ENCODE results near the gene LRRC23. TPM values are rescaled to one million over a fixed set of nuclear protein-coding genes. Genes with fewer than 3 reads are reported as not detected.

LRRC23 gene
- polyA plus RNA-seq, 1 donor from 2014 or later: 20.5 TPM

- TF ChIP-seq EZH2 (IDR thresholded peaks at IDR 0.05; ENCODE audit: borderline replicate concordance, insufficient read depth, low read length, poor library complexity, severe bottlenecking) (no peak), POLR2AphosphoS5 (IDR thresholded peaks at IDR 0.05) (no peak), RAD21 (conservative IDR thresholded peaks at IDR 0.05) (no peak), MXI1 (conservative IDR thresholded peaks at IDR 0.05; ENCODE audit: poor library complexity, severe bottlenecking) (no peak)
Measured at GRCh38 chr12:6947615-6948014, 43.0 kb downstream of the LRRC23 start (continued).

GRCh38 chr12:6948873-6949594 is 44.4 kb downstream of the LRRC23 start:
- H3K9me3 ChIP-seq (ENCODE audit: low read length): no peaks in the 10 kb centered on the region
- no peak overlapping the region for H3K4me3 ChIP-seq (ENCODE audit: low read length)
- no peaks in the 10 kb centered on the region for H3K27me3 ChIP-seq (ENCODE audit: insufficient read depth, low read depth, low read length)
- no peak overlapping the region for H2AFZ ChIP-seq (ENCODE audit: low read depth, low read length)
- no peaks in the 10 kb centered on the region for H3K36me3 ChIP-seq (ENCODE audit: insufficient read depth, low read length)
- H3K4me2 ChIP-seq (ENCODE audit: low read length): no peak overlapping the region
- H3K9ac ChIP-seq (ENCODE audit: low read length): no peak overlapping the region
- no peaks in the 10 kb centered on the region for H3F3A ChIP-seq (ENCODE audit: insufficient read depth, low read length, poor library complexity, severe bottlenecking)
- no peaks in the 10 kb centered on the region for H4K20me1 ChIP-seq (ENCODE audit: insufficient read depth)
- H3K9me2 ChIP-seq (ENCODE audit: insufficient read depth, low read length): no peaks in the 10 kb centered on the region
- H3K27ac ChIP-seq (ENCODE audit: low read length): no peak overlapping the region
- H3K79me2 ChIP-seq (replicated peaks; ENCODE audit: insufficient read depth, low read length): no peaks in the 10 kb centered on the region
- TF ChIP-seq TAF1 (IDR thresholded peaks at IDR 0.05; ENCODE audit: low read depth) (no peak), SMC3 (conservative IDR thresholded peaks at IDR 0.05; ENCODE audit: poor library complexity) (no peak), CTCF (IDR thresholded peaks at IDR 0.05; ENCODE audit: poor library complexity, severe bottlenecking) (no peak), EZH2 (IDR thresholded peaks at IDR 0.05; ENCODE audit: borderline replicate concordance, insufficient read depth, low read length, poor library complexity, severe bottlenecking) (no peak), RAD21 (conservative IDR thresholded peaks at IDR 0.05) (no peak), REST (IDR thresholded peaks at IDR 0.05; ENCODE audit: borderline replicate concordance) (no peak), MXI1 (conservative IDR thresholded peaks at IDR 0.05; ENCODE audit: poor library complexity, severe bottlenecking) (no peak), EP300 (conservative IDR thresholded peaks at IDR 0.05; ENCODE audit: poor library complexity, severe bottlenecking) (no peak), POLR2AphosphoS5 (IDR thresholded peaks at IDR 0.05) (no peak)

- Histone ChIP-seq H3K27me3 (ENCODE audit: insufficient read depth, low read depth, low read length) (no peaks in the 10 kb centered on the region), H2AFZ (ENCODE audit: low read depth, low read length) (no peak overlapping the region), H3F3A (ENCODE audit: insufficient read depth, low read length, poor library complexity, severe bottlenecking) (no peaks in the 10 kb centered on the region), H3K79me2 (replicated peaks; ENCODE audit: insufficient read depth, low read length) (no peaks in the 10 kb centered on the region), H4K20me1 (ENCODE audit: insufficient read depth) (no peaks in the 10 kb centered on the region), H3K27ac (ENCODE audit: low read length) (no peak overlapping the region), H3K36me3 (ENCODE audit: insufficient read depth, low read length) (no peaks in the 10 kb centered on the region), H3K9ac (ENCODE audit: low read length) (no peak overlapping the region), H3K9me2 (ENCODE audit: insufficient read depth, low read length) (no peaks in the 10 kb centered on the region), H3K9me3 (ENCODE audit: low read length) (no peaks in the 10 kb centered on the region), H3K4me2 (ENCODE audit: low read length) (no peak overlapping the region), H3K4me3 (ENCODE audit: low read length) (no peak overlapping the region)
- TF ChIP-seq CTCF (IDR thresholded peaks at IDR 0.05; ENCODE audit: poor library complexity, severe bottlenecking): no peak
- TF ChIP-seq RAD21 (conservative IDR thresholded peaks at IDR 0.05): no peak
- no peak for TF ChIP-seq SMC3 (conservative IDR thresholded peaks at IDR 0.05; ENCODE audit: poor library complexity)
- TF ChIP-seq EP300 (conservative IDR thresholded peaks at IDR 0.05; ENCODE audit: poor library complexity, severe bottlenecking): no peak
- no peak for TF ChIP-seq POLR2AphosphoS5 (IDR thresholded peaks at IDR 0.05)
Measured at GRCh38 chr12:6950401-6950801, 45.8 kb downstream of the LRRC23 start.

Data from neural cell (in vitro differentiated cells).